OCI-LY3 (cell line): Measurements from ENCODE around the gene ARHGEF38.

Experiments
- H2AFZ ChIP-seq: fragments of 200-600, 300-600 bp; shearing (Covaris generic); 2 replicates; pipeline ENCODE4 v1.6.0; 2014; ENCODE audit warnings: antibody characterized with exemption, low read depth, low read length
- H3K27ac ChIP-seq: fragments of 200-600, 300-600 bp; sonication (generic); 2 replicates; pipeline ENCODE4 v1.5.1; 2014; ENCODE audit warnings: mild to moderate bottlenecking, low read length, moderate library complexity, mixed read lengths
- H3K27me3 ChIP-seq: fragments of 200-600, 300-600 bp; sonication (generic); 2 replicates; pipeline ENCODE4 v1.6.1; 2014; ENCODE audit warnings: low read depth, low read length, mixed read lengths
- H3K36me3 ChIP-seq: fragments of 200-600, 300-600 bp; sonication (generic); replicated peaks from 2 replicates; pipeline ENCODE3; 2014; ENCODE audit warnings: low read depth, low read length, mixed read lengths
- H3K4me1 ChIP-seq: fragments of 300-600, 200-600 bp; sonication (generic); 2 replicates; pipeline ENCODE4 v1.6.1; 2014; ENCODE audit warnings: low read length, mixed read lengths
- H3K4me2 ChIP-seq: fragments of 200-600, 300-600 bp; sonication (generic); 2 replicates; pipeline ENCODE4 v1.6.1; 2014; ENCODE audit warnings: low read length, mixed read lengths
- H3K4me3 ChIP-seq: fragments of 300-600, 200-600 bp; sonication (generic); 2 replicates; pipeline ENCODE4 v1.5.1; 2014; ENCODE audit warnings: antibody characterized with exemption, mild to moderate bottlenecking, low read length, moderate library complexity
- H3K79me2 ChIP-seq: fragments of 300-600, 200-600 bp; shearing (Covaris generic); 2 replicates; pipeline ENCODE4 v1.6.1; 2014; ENCODE audit warnings: mild to moderate bottlenecking, low read length, mixed read lengths
- H3K9ac ChIP-seq: fragments of 300-600, 200-600 bp; shearing (Covaris generic); 2 replicates; pipeline ENCODE4 v1.6.0; 2014; ENCODE audit warnings: mild to moderate bottlenecking, low read length, moderate library complexity
- H3K9me3 ChIP-seq: fragments of 200-600, 300-600 bp; shearing (Covaris generic); 2 replicates; pipeline ENCODE4 v1.6.1; 2014; ENCODE audit warnings: low read length, mixed read lengths; ENCODE audit not compliant: insufficient read depth
- H4K20me1 ChIP-seq: fragments of 200-600, 300-600 bp; sonication (generic); 2 replicates; pipeline ENCODE4 v1.6.1; 2016; ENCODE audit warnings: low read length, mixed read lengths; ENCODE audit not compliant: insufficient read depth
- CTCF ChIP-seq: fragments of 200-600, 300-600 bp; sonication (generic); IDR thresholded peaks from 2 replicates; pipeline ENCODE4 v1.5.1; 2014; ENCODE audit warnings: antibody characterized with exemption, low read length, low read depth
- EZH2phosphoT487 ChIP-seq: fragments of 200-600 bp; shearing (Covaris generic); IDR thresholded peaks from 2 replicates; pipeline ENCODE4 v1.6.1; 2018; ENCODE audit warnings: antibody characterized with exemption, mixed run types, low read depth

The ARHGEF38 gene

DNA sequence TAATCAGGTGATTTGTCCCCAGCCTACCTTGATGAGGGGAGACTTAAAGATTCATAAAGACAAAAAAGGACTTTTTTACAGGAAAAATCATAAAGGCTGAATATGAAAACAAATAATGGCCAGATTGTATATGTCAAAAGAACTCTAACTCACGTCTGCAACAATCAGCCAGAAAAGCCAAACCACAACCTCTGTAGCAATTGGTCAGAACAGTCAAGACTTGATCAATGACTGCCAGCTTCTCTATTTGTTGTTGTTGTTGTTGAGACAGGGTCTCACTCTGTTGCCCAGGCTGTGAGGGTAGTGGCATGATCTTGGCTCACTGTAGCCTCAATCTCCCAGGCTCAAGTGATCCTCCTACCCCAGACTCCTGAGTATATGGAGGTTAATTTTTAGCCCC, 42.7 kb upstream of the ARHGEF38 start:
- TF ChIP-seq EZH2phosphoT487: no peak
- no peak overlapping the region for H2AFZ ChIP-seq
- no peaks in the 10 kb centered on the region for H3K36me3 ChIP-seq

DNA sequence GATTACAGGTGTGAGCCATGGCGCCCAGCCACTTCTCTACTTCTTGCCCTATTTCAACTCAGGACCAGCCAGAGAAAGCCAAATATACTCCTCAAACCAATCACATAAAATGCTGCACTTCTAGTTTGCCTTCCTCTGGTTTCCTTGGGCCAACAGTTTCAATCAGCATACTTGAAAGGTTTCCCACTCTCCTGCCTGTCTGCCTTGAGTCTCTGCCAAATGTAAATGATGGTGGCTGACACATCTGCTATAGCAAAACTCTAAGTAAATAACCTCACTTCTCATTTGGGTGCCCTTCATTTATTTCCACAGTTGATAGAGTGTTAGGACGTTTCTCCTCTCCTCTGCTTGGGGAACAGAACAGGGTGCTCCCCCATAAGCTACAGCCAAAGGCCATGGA, 42.2 kb upstream of the ARHGEF38 start:
- peak overlapping the region; percentile 52 for H3K4me2 ChIP-seq
- H3K9me3 ChIP-seq: no peaks in the 10 kb centered on the region
- no peaks in the 10 kb centered on the region for H3K27me3 ChIP-seq
- no peaks in the 10 kb centered on the region for H3K79me2 ChIP-seq
- peak overlapping the region; percentile 29 for H3K27ac ChIP-seq
- H3K4me1 ChIP-seq: peaks cover 23% of the 10 kb centered on the region
- no peak overlapping the region for H3K9ac ChIP-seq
- TF ChIP-seq CTCF (no peak), EZH2phosphoT487 (no peak)
- no peaks in the 10 kb centered on the region for H3K36me3 ChIP-seq
- H2AFZ ChIP-seq: peak overlapping the region; percentile 36; the same call in 1 of the 2 replicates
- no peaks in the 10 kb centered on the region for H4K20me1 ChIP-seq
- H3K4me3 ChIP-seq: no peak overlapping the region

More for the DNA sequence above, 42.7 kb upstream of the ARHGEF38 start:
- Histone ChIP-seq H3K27me3 (no peaks in the 10 kb centered on the region), H3K27ac (peak overlapping the region; percentile 64), H3K4me1 (peaks cover 23% of the 10 kb centered on the region), H3K79me2 (no peaks in the 10 kb centered on the region), H4K20me1 (no peaks in the 10 kb centered on the region), H3K9ac (peak overlapping the region; percentile 31), H3K9me3 (no peaks in the 10 kb centered on the region), H3K4me3 (peak overlapping the region; percentile 15), H3K4me2 (peak overlapping the region; percentile 69)

GRCh38 chr4:105520819-105521790, 31.3 kb upstream of the ARHGEF38 start:
- no peaks in the 10 kb centered on the region for H3K9me3 ChIP-seq
- no peaks in the 10 kb centered on the region for H3K36me3 ChIP-seq
- H4K20me1 ChIP-seq: no peaks in the 10 kb centered on the region
- no peak overlapping the region for H3K4me3 ChIP-seq
- no peak overlapping the region for H2AFZ ChIP-seq
- no peak overlapping the region for H3K27ac ChIP-seq
- H3K4me2 ChIP-seq: no peak overlapping the region
- no peak for TF ChIP-seq EZH2phosphoT487
- TF ChIP-seq CTCF: peak; percentile 93
- no peaks in the 10 kb centered on the region for H3K79me2 ChIP-seq
- no peaks in the 10 kb centered on the region for H3K27me3 ChIP-seq
- no peak overlapping the region for H3K9ac ChIP-seq
- no peaks in the 10 kb centered on the region for H3K4me1 ChIP-seq

DNA sequence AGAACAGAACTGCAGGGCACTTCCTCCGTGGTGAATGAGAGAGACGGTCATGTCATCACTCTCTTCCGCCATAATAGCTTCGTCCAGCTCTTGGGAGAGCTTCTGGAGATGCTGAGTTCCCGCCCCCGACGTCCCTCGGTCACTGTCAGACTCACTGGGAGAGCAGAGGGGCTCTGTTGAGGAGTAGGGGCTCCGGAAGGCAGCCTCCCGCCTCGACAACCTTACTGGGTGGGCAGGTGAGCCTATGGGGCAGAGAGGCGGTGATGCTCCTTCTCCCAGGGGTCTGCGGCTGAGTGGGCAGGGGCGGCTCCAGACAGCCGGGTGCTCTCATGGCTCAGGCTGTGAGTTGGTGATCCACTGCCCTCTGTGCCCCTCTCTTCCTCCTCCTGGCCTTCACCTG, 25.8 kb upstream of the ARHGEF38 start:
- Histone ChIP-seq H3K4me3 (no peak overlapping the region), H2AFZ (no peak overlapping the region), H4K20me1 (no peaks in the 10 kb centered on the region), H3K27me3 (no peaks in the 10 kb centered on the region), H3K27ac (no peak overlapping the region), H3K4me1 (no peaks in the 10 kb centered on the region), H3K79me2 (no peaks in the 10 kb centered on the region), H3K36me3 (no peaks in the 10 kb centered on the region), H3K4me2 (no peak overlapping the region), H3K9ac (no peak overlapping the region), H3K9me3 (no peaks in the 10 kb centered on the region)
- TF ChIP-seq EZH2phosphoT487 (no peak), CTCF (no peak)
